HG03460 (cell line): Measurements from ENCODE around the gene PTPRN2.
"Not testable (repeated sequence)": the region's sequence is repeated elsewhere in the genome, so short reads cannot be mapped to it uniquely, and the experiment has no call there.

ENCODE experiments used
- ATAC-seq: cut with Tn5 transposase; IDR thresholded peaks from one replicate; pipeline ENCODE4 v1.9.1; 2021; ENCODE audit not compliant: unreplicated experiment

Gene PTPRN2

DNA sequence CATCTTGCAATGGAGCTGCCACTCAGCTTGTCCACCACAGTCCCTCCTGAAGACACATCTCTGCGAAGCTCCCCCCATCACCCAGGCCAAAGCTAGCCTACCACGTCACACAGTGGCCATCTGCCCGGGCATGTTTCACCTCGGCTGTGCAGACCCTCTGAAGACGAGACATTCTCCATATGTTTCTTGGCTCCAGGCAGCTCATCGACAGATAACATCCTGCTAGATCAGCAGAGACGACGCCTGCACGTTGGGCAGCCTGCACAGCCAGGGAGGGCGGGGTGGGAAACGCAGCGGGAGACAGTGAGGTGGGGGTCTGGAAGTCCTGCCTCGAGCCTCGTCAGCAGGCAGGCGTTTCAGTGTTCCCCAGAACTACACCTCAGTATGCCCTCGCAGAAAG lies 53.0 kb downstream of the PTPRN2 start:
- no peak for ATAC-seq

DNA sequence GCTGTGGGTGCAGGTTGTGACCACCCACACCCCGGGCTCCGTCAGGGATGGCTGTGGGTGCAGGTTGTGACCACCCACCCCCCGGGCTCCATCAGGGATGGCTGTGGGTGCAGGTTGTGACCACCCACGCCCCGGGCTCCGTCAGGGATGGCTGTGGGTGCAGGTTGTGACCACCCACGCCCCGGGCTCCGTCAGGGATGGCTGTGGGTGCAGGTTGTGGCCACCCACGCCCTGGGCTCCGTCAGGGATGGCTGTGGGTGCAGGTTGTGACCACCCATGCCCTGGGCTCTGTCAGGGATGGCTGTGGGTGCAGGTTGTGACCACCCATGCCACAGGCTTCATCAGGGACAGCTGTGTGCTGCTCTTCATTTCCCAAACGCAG lies 53.5 kb downstream of the PTPRN2 start:
- ATAC-seq: not testable (repeated sequence)

DNA sequence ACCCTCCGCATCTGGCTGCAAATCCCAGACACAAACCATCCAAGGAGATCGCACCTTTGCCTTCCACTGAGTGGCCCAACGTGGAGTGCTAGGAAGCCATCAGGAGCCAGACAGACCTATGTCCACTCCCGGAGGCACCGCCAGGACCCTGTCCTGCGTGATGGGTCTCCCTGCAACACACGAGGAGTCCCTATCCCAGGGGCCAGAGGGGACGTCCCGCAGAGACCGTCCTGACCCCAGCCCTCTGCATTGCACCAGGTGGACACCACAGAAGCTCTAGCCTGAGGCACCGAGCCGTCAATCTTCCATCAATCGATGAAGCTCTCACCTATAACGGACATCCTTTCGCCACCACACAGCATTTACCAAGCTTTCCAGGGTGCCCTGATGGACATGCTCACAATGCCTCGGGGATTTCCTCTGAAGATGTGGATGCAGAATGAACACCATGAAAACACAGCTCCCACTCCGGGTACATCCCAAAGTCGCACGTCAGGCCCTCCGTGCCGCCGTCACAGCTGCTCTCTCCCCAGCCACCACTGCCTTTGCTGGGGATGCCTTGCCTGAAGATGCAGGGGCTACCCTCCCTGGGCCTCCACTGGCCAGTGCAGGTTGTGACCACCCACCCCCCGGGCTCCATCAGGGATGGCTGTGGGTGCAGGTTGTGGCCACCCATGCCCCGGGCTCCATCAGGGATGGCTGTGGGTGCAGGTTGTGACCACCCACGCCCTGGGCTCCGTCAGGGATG lies 54.1 kb downstream of the PTPRN2 start:
- ATAC-seq: no peak

DNA sequence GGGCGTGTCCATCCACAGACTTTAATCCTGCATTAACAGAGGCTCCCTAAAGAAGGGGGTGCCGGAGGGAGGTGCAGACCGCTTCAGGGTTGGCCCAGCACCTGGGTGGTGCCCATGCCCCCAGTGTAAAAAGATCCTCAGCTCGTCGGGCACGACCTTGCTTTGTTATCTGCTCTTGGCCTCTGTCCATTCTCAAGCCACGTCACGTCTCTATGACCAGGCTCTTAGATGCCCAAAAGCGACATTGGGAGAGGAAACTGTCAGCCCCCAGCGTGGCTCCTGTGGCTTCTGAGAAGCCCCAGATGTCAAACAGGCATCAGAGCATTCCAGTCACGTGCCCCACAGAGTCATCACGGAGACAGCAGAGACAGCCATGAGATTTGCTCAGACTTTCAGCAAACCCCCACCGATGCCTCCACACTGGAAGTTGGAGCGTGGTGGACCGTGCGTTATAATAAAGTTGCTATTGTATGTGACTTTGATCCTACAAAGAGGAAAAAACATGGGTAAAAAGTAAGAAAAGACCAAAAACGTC lies 55.5 kb downstream of the PTPRN2 start:
- no peak for ATAC-seq

DNA sequence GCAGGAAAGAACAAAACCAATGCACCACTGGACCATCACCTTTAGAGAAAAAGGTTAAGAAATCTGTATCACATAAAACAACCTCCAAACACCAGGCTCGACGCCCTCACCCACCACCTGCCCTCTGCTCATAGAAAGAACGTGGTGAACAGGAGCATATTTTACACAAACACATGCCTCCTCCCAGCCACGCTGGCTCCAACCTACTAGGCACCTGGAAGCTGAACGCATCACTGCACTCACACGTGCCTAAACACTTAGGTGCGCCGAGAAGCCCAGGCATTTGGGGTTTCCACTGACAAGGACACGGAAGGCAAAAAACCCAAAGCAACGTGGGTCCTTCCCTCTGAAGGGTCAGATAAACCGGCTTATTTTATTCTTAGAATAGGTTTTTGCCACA lies 56.0 kb downstream of the PTPRN2 start:
- ATAC-seq: no peak

DNA sequence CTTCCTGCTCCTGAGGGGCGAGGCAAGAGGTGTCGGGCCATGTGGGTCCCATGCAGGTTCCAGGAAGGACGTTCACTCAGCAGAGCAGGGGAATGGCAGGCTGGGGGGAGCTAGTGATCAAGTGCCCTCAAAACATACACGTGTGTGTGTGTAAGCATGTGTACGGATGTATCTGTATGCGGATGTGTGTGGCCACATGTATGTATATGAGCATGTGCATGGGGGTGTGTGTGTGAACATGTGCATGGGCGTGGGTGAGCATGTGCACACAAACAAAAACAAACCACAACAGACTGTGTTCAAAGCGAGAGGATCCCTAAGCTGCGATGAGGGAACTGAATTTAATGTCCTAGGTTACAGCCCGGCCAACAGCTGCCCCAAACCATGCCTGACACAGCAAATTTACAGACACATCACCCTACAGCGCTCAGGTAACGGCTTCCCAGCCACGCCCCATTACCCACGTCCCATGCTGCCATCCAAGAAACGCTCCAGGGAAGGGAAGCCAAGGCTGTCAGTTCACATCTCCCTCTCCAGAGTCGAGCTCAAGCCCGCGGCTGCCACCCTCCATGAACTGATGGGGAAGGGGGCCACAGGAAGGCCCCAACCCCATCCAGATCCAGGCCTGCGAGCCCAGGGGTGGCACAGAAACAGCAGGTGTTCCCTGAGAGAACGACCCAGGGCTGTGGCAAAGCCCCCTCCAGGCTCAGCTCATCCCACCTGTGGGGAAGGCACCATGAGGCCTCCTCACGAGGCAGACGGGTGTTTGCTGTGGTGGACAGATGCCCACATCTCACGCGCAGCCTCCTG lies 56.6 kb downstream of the PTPRN2 start:
- ATAC-seq: no peak

DNA sequence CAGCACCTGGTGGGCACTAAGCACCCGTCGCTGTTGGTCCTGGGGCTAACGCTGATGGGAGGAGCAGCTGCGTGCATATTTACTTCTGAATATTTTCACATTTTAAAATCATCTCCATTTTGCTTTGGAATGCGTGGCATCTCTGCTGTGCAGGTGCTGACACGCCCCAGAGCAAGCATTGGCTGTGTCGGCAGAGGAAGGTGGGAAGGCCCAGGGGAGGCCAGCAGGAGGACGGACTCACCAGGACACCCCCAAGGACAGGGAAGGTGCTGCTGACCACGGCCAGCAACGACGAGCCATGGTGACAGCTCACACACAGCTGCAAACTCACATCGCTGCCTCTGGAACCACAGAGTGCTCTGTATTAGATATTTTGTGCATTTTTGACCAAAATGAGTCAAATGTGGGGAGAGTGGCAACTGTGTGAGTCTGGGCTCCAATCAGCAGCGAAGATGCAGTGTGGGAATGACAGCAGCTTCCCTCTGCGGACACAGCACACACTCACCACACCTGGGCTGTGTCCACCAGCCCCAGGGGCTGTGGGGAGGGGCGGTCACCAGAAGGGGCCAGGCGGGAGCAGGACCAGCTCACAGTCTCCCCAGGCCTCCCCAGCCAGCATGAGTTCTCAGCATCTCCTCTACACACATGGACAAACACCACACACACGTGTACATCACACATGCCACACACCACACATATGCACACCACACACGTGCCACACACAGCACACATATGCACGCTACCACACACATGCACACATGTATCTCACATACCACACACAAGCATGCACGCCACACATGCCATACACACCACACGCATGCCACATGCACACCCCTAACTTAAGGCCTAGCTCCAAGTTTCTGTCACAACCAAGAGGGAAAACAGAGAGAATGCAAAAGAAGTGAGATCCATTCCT lies 58.2 kb downstream of the PTPRN2 start:
- ATAC-seq: no peak

DNA sequence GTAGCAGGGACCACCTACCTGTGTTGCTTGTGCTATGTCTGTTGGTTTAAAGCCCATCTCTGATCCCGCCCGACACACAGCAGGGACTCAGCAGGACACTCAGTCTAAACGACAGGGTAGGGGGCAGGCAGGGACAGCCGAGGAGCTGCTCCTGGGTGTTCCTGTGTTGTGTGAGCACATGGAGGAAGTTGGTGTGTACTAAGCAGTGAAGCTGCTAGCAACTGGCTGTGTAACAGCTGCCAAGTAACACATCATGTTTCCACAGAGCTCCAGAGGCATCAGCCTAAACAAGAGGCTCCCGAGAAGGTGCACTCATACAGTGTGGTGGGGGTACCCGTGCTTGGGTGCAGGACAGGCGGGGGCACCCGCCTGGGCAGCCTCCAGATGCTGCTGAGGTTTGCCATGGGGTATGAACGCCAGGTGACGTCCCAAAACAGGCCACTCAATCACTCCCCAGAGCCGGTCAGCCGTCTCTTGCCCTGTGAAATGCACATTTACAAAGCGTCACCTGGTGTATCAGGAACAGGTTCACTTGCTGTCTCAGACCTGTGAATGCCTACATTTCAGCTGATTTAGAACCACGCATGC lies 59.6 kb downstream of the PTPRN2 start:
- no peak for ATAC-seq

DNA sequence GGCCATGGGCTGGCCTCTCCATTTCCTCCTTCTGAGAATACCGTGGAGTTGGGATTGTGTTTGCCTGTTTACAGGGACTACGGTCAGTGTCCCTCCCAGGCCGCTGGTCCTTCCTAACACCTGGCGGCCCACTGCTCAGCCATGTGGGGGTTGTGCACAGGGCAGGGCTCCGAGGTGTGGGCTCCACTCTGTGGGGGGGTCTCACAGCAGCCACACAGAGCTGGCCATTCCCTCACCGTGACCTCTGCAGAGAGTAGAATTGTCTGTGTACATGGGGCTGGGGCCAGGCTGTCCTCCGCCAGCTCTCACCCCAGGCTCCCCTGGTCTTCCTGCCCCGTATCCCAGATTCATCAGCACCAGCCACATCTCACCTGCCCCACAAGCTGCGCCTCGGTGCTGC lies 60.1 kb downstream of the PTPRN2 start:
- ATAC-seq: no peak

DNA sequence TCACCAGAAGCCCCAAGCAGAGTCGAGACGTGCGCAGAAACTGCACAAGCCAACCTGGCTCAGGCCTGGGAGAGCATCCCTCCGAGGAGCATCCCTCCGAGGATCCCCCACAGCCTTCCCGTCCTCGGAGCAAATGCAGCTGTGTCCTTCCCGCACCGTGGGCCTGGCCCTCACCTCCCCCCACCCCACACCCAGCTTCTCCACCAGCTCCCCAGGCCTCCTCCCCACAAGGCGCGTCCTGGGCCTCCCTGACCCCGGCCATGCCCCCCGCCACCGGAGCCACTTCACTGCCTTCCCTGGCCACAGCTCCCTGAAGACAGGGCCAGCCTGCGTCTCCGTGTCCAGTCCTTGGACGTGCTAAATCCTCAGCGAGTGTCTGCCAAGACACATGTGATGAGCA lies 60.6 kb downstream of the PTPRN2 start:
- no peak for ATAC-seq

DNA sequence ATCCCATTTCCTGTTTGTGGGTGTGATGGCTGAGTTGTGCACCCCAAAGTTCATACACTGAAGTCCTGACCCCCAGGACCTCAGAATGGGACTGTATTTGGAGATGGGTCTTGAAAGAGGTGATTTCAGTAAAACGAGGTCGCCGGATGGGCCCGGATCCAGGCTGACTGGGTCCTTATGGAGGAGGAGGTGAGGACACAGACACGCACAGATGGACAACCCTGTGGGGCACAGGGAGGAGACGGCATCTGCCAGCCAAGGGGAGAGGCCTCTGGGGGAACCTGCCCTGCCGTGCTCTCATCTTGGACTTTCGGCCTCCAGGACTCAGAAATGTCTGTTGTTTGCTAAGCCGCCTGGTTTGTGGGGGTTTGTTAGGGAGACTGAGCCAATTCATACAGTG lies 61.1 kb downstream of the PTPRN2 start:
- no peak for ATAC-seq

DNA sequence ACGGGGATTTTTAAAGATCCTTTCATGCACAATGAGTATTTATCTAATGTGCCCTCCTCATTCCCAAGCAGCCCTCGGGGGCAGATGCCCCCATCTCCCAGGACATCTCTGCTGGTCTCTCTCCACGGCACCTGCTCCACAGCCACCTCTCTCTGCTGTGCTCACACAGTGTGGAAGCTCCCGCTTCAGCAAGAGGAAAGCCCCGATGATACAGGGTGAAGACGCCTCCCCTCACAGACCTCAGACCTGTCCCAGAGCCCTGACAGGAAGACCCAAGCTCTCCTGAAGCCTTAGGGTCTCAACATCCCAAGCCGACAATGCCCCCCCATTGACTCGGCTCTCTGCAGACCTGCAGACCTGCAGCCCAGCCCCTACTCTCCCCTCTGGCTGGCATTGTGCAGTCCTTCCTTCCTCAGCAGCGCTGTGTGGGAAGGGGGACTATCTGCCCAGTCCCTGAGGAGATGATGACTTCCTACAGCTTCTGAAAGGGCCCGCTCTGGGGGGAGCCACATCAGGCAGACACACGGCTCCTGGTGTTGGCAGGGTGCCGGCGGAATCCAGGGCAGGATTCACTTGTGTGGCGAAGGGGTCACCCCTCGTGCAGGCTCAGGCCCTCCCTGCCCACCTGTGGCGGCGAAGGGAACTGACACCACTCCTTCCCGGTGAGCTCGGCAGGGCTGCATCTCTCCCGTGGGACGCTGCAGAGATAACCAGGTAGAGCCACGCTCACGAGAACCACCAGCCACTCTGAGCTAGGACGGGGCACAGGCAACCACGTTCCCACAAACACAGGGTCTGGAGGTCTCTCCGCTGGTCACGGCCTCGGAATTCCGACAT lies 61.8 kb downstream of the PTPRN2 start:
- no peak for ATAC-seq

DNA sequence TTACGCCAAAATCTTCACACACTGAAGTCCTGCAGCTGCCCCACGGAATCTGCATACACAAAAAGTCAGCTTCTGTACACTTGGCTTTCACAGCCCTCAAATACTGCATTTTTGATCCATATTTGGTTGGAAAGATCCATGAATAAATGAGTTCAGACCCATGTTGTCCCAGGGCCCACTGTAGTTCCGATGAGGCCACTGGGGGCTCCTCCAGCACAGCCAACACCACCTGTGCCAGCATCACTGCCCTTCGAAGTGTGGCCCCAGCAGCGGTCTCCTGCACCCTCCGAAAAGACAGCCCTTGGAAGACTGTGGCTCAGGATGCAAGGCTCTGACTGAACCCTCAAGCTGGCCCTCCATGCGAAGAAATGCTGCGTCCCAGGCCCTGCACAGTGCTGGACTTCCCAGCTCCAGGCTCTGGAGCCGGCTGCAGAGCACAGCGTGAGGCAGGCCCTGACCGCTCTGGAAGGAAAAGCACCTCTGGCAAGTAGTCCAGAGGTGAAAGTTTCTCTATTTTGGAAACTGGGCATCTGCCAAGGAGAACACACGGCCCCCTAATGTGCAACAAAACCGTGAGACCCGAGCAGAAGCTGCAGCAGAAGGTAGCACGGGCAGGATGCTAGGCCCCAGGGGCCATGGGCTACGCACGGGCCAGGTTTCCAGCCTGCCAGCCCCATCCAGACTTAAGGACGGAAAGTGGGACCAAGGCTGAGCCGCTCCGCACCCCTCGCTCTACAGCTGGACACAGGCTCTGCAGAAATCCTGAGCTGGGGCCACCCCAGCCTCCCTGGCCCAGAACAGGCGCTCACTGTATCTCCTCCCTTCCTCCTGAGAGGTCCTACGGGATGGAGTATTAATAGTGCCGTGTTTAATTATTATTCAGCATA lies 62.6 kb downstream of the PTPRN2 start:
- no peak for ATAC-seq

DNA sequence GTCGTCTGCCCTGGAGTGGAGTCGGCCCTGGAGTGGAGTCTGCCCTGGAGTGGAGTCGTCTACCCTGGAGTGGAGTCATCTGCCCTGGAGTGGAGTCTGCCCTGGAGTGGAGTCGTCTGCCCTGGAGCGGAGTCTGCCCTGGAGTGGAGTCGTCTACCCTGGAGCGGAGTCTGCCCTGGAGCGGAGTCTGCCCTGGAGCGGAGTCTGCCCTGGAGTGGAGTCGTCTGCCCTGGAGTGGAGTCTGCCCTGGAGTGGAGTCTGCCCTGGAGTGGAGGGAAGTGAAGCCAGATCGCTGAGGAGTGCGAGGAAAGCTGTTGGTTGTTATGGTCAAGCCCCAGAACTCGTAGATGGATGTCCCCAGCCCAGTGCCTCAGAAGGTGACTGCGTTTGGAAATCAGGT lies 63.3 kb downstream of the PTPRN2 start:
- not testable (repeated sequence) for ATAC-seq

DNA sequence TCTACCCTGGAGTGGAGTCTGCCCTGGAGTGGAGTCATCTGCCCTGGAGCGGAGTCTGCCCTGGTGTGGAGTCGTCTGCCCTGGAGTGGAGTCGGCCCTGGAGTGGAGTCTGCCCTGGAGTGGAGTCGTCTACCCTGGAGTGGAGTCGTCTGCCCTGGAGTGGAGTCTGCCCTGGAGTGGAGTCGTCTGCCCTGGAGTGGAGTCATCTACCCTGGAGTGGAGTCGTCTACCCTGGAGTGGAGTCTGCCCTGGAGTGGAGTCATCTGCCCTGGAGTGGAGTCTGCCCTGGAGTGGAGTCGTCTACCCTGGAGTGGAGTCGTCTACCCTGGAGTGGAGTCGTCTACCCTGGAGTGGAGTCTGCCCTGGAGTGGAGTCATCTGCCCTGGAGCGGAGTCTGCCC lies 63.7 kb downstream of the PTPRN2 start:
- ATAC-seq: not testable (repeated sequence)

DNA sequence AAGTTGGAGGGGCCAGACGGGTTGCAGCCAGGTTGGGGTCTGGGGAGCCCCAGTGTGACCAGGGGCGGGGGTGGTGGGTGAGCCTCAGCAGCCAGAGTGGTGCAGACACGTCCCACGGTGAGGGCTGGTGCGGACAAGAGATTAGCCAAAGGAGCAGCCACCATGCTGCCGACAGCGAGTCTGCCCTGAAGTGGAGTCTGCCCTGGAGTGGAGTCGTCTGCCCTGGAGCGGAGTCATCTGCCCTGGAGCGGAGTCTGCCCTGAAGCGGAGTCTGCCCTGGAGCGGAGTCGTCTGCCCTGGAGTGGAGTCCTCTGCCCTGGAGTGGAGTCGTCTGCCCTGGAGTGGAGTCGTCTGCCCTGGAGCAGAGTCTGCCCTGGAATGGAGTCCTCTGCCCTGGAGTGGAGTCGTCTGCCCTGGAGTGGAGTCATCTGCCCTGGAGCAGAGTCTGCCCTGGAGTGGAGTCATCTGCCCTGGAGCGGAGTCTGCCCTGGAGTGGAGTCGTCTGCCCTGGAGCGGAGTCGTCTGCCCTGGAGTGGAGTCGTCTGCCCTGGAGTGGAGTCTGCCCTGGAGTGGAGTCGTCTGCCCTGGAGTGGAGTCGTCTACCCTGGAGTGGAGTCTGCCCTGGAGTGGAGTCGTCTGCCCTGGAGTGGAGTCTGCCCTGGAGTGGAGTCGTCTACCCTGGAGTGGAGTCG lies 64.3 kb downstream of the PTPRN2 start:
- not testable (repeated sequence) for ATAC-seq

DNA sequence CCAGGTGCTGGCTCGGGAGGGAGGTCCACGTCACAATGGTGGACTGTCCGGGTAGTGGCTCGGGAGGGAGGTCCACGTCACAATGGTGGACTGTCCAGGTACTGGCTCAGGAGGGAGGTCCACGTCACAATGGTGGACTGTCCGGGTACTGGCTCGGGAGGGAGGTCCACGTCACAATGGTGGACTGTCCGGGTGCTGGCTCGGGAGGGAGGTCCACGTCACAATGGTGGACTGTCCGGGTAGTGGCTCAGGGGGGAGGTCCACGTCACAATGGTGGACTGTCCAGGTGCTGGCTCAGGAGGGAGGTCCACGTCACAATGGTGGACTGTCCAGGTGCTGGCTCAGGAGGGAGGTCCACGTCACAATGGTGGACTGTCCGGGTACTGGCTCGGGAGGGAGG lies 65.8 kb downstream of the PTPRN2 start:
- ATAC-seq: not testable (repeated sequence)

DNA sequence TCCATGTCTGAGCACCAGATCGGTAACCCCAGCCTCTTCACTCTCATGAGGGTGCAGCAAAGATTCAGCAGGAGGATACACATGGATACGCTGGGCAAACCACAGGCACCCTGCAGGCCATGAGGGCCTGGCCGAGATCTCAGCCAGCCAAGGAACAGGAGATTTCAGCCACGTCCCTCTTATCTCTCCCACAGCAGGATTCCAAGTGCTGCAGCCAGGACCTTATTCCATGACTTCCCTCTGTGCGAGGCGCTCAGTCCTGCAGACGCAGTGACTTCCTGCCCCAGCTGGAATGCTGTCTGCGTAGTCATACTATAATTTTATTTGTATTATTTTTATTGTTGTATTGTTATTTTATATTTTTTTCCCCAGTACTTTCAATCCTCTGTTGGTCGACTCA lies 66.8 kb downstream of the PTPRN2 start:
- ATAC-seq: no peak
